NCI-H82 treated with DMSO at 0.1 percent for 48 hours (cell line): ENCODE measurements around the gene TFF3.

Experiments used
- DNase-seq: peaks from one replicate; lab custom pipeline; 2025; ENCODE audit not compliant: unreplicated experiment; lab: John Stamatoyannopoulos, UW

The TFF3 gene

GRCh38 chr21:42347601-42348327, 32.6 kb upstream of the TFF3 start:
- no peak for DNase-seq

DNA sequence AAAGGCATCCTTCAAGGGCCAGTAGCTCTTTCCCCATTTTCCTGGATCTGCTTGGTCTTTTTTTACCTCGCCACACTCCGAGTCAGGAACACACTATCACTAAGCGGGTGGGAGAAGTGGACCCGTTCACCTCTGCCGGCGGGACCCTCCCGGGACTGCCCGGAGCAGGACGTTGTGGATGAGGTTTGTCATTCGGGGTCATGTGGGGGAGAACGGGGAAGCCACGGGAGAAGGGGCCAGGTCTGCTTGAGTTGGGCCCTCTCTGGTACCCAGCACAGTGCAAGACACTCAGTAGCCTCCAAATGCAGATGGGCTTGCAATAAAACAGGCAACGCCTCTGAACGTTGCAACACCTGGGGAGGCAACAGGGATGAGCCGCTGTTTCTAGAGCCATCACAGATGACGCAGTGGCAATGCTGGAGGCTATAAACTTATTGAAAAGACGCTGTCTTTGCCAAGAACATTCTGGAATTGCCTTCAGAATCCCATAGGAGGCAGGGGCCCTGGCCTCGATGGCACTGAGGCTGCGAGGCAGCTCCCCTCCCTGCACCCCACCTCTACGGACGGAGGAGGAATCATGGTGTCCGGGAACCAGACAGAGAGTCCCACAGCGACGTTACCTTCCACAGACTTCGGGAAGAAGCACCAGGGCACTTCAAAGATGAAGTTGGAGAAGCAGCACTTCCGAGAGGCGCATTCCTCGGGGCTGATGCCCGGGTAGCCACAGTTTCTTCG, 31.8 kb upstream of the TFF3 start:
- DNase-seq: no peak

DNA sequence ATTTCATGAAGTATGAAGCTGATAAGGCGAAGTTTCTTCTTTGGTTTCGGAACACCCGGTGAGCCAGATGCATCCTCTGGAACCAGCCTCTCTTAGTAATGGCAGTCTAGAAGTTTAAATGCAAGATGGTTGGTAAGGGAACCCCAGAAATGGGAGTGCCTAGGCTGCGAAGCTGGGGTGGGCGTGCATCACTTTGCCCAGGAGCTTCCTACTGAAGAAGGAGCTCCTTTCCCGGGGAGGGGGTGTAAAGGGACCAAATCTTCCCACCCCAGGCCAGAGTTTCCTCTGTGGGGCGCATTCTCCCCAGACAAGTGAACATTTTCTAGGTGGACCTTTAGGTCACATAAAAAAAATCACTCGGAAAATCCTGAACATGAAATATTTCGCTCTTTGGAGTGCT, 31.2 kb upstream of the TFF3 start:
- DNase-seq: no peak

DNA sequence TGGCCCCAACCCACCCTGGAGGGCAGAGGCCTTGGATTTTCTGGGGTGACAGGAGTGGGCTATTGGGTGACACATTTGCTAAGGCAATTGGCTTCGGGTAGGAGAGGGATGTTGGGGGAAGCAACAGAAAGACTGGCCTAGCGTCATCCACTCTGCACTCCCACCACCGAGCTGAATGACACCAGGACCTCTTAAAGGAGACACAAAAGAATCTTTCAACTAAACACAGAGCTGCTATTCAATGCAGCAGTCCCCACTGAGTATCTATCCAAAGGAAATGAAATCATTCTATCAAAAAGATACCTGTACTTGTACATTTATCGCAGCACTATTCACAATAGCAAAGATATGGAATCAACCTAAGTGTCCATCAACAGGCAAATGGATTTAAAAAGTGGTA, 29.4 kb upstream of the TFF3 start:
- DNase-seq: no peak

DNA sequence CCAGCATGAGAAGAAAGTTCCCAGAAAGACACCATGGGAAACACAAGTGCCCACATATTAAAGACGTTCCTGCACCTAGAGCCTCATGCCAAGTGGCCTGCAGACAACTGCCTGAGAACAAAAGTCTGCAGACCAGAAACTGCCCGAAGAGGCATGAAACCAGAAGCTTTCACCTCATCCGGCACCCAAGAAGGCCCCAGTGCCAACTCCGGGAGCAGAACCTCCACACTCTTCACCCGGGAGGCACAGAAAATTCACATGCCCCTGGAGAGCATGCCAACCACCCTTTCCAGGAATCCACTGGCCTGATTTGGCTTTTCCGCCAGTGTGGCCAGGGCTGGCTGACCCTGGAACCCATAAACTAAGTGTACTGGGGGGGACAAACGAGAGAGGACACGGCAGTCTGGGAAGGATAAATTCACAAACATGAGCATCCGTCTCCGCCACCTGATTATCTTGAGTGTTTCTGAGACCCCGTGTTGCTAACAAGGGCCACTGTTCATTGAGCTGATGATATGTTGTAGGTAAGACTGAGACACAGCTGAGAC, 28.8 kb upstream of the TFF3 start:
- DNase-seq: no peak

DNA sequence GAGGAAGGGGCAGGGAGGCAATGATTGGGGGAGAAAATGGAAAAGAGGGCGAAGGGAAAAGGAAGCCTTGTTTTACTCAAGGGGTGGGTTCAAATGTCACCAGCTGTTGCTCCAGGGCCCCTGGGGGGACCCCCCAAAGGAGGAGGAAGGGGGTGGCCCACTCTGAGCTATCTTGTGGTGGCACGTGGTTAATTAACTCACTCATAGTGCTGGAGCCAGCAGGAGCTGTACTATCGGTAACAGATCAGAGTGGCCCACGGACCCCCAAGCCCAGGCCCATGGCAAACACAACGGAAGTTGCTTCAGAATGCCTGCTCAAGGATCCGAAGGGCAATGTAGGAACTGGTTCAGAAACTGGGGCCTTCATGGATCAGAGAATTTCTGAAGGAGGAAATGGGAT, 28.3 kb upstream of the TFF3 start:
- no peak for DNase-seq

GRCh38 chr21:42343101-42343500, 27.9 kb upstream of the TFF3 start:
- DNase-seq: no peak

- DNase-seq: no peak
These were observed 26.8 kb upstream of the TFF3 start for GRCh38 chr21:42341776-42342542.

- DNase-seq: no peak
These were observed 25.2 kb upstream of the TFF3 start for GRCh38 chr21:42340187-42341050.

DNA sequence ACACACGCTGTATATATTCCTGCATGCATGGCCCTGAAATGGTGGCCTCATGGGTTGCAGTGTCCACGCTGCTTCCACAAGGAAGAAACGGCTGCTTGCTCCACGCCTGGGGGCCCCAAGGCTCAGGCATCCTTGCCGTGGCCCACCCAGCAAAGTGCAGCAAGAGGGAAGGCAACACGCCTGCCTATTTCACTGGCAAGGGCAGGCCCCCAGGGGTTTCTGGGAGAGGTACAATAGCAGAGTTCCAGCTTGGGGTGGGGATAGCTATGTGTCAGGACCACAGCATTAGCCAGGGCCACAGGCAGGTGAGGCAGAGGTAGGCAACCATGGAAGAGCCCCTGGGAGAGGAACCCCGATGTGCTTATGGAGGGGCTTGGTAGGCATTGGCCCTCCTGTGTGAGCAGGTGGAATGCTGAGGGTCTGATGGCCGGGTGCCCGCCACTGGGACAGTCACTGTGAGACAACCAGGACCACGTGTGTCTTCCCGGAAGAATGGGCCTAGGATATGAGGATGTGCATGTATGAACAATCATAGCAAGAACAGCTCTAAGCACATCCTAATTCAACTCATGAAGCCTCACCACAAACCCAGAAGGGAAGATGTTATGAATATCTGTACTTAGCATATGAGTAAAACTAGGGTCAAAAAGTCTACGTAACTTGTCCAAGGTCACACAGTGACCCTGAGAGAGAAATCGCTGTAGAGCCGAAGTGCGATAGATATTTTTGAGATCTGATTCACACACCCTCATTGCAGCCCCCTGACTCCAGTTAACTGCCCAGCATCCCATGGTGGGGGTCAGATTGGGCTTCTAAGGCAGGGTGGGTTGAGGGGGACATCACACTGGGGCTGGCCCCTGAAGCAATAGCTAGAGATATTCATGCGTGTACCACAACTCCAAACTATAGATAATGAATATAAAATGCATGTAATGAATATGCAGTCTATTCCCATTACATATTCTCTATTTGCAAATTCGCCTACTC, 23.8 kb upstream of the TFF3 start:
- DNase-seq: no peak

- DNase-seq: peak; percentile 18
These were observed 22.9 kb upstream of the TFF3 start for GRCh38 chr21:42337830-42338728.

- DNase-seq: no peak
These were observed 22.1 kb upstream of the TFF3 start for GRCh38 chr21:42337276-42337675.

- no peak for DNase-seq
These were observed 20.8 kb upstream of the TFF3 start for GRCh38 chr21:42336054-42336453.

DNA sequence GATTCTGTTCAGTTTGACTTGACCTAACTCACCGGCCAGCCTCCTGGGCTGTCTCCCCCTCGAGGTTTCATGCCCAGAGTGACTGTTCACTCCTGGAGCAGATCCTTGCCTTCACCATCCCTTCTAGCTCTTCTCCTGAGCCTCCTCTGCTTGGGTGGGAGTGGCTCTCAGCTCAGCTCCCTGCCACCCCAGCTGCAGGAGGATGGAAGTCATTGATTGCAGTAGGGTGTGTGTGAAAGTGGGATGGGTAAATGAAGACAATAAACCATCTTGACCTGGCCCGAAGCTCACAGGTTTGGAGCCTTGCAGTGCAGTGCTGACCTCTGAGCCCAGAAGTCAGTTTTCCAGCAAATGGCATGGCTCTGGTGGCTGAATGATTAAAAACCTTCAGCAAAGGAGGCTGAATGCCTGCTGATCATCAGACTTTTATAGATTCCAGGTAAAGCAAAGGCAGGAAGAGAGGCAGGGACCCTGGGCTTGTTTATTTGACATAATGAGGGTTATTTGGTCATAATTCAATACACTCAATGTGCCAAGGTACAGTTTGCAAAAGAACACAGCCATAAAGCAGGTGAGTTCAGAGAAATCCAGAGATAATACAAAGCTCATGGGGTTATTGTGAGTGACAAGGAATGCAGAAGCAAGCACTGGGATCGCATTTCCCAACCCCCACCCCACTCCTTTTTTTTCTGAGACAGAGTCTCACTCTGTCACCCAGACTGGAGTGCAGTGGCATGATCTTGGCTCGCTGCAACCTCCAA, 17.5 kb upstream of the TFF3 start:
- no peak for DNase-seq

DNA sequence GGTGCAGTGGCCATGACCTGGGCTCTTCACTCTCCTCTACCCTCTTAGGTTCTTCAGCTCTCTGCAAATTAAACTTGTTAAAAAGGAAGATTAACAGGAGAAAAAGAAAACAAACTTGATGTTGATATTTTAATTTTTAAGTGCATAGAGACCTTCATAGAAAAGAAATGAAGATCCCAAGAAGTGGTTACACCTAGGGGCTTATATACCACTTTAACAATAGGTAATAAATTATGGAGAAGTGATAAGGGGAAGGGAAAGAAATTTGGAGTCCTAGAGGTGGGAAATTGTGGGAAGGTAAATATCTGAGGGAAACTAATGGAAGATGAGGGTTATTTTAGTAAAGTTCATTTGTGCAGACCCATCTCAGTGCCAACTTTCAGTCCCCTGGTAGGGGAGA, 16.5 kb upstream of the TFF3 start:
- DNase-seq: no peak

DNA sequence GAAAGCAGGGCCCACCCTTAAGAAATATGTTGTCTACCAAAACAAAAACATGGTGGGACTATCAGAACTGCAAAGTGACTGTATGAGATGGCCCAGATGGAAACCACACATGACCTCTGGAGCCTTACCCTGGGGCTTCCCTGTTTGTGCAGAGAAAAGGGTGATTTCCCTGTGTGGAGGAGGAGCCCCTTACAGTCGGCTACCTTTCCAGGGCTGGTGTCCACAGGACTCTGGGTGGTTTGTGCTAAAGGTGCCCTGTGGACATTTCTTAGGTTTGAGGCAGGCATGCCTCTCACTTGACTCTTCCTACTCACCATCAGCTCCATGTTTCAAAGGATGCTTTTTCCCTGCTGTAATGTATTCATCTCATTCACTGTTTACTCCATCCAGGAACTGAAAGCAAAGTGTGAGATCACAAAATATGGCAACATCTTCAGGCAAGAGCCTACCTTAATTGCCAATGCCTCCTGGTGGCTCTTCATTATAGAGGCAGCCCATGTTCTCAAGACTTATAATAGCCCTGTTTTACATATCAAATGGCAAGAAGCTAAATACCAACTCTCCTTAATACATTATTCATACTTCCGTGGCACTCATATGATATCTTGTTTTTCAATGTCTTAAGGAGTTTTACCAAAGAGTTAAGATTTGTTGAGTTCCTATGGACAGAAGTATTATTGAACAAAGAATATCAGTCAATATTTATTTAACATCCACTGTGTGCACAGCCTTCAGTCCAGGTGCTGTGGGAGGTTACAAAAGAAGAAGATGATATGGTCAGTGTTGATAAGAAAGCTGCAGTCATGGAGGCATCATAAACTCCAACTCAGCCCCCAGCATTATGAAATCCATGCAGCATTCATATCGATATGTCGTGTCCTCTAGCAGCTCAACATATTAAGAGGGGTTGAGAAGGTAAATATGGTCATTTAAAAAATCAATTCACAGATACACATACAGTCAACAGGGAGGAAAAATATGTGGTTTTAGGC, 15.5 kb upstream of the TFF3 start:
- DNase-seq: no peak

GRCh38 chr21:42324896-42325295, 9.7 kb upstream of the TFF3 start:
- DNase-seq: no peak
